Neuronal stem cell (in vitro differentiated cells): Measurements from ENCODE around the gene S100PBP.
A peak's percentile ranks its signal among the peaks of the same experiment; 100 is the strongest.

Experiments used
- DNase-seq: peaks from one replicate; pipeline ENCODE4 v3.0.0-alpha.2; 2013; ENCODE audit warnings: low spot score
- H2AFZ ChIP-seq: one replicate; pipeline ENCODE4 v1.6.1; 2013; ENCODE audit warnings: mild to moderate bottlenecking, low read length, inconsistent platforms
- H2AK5ac ChIP-seq: 2 replicates; pipeline ENCODE4 v1.6.1; 2013; ENCODE audit warnings: low read depth, mild to moderate bottlenecking, inconsistent platforms, low read length, moderate library complexity, mixed read lengths
- H2BK120ac ChIP-seq: 2 replicates; pipeline ENCODE4 v1.6.1; 2013; ENCODE audit warnings: low read depth, mild to moderate bottlenecking, inconsistent platforms, low read length, moderate library complexity, mixed read lengths
- H2BK12ac ChIP-seq: one replicate; pipeline ENCODE4 v1.6.1; 2013; ENCODE audit warnings: low read length, inconsistent platforms
- H2BK15ac ChIP-seq: 2 replicates; pipeline ENCODE4 v1.6.1; 2013; ENCODE audit warnings: mild to moderate bottlenecking, low read length, inconsistent platforms, mixed read lengths
- H2BK5ac ChIP-seq: one replicate; pipeline ENCODE4 v1.6.1; 2013; ENCODE audit warnings: inconsistent platforms, mild to moderate bottlenecking, low read length, moderate library complexity
- H3K14ac ChIP-seq: one replicate; pipeline ENCODE4 v1.6.1; 2013; ENCODE audit warnings: low read length, inconsistent platforms
- H3K18ac ChIP-seq: 2 replicates; pipeline ENCODE4 v1.6.1; 2013; ENCODE audit warnings: low read length, inconsistent platforms
- H3K23ac ChIP-seq: 2 replicates; pipeline ENCODE4 v1.6.1; 2013; ENCODE audit warnings: low read depth, mild to moderate bottlenecking, mixed read lengths, low read length, inconsistent platforms; ENCODE audit not compliant: poor library complexity
- H3K27ac ChIP-seq: replicated peaks from 3 replicates; pipeline ENCODE4 v1.5.1; 2013; ENCODE audit warnings: low read length, inconsistent platforms
- H3K27me3 ChIP-seq, 3 experiments: 2 replicates each; pipeline ENCODE4 v1.6.1; 2013; ENCODE audit warnings: low read length in 3 of 3, mild to moderate bottlenecking in 2 of 3, inconsistent platforms in 1 of 3, low read depth in 1 of 3, mixed read lengths in 1 of 3, moderate library complexity in 1 of 3; ENCODE audit not compliant: control insufficient read depth in 3 of 3, insufficient read depth in 3 of 3
- H3K36me3 ChIP-seq, 2 donors: replicated peaks in 1 of 2; 2 replicates each; pipeline ENCODE4 v1.6.1; 2013; ENCODE audit warnings: low read length in 2 of 2; ENCODE audit not compliant: control insufficient read depth in 2 of 2, insufficient read depth in 2 of 2
- H3K4ac ChIP-seq: 2 replicates; pipeline ENCODE4 v1.6.1; 2013; ENCODE audit warnings: inconsistent platforms, mild to moderate bottlenecking, low read length, moderate library complexity
- H3K4me1 ChIP-seq, 2 donors: 1 replicate in 1 of 2; 2 replicates in 1 of 2; pipeline ENCODE4 v1.6.1; 2013; ENCODE audit warnings: low read length in 2 of 2, low read depth in 1 of 2; ENCODE audit not compliant: control insufficient read depth in 2 of 2, insufficient read depth in 1 of 2
- H3K4me2 ChIP-seq: one replicate; pipeline ENCODE4 v1.6.1; 2013; ENCODE audit warnings: mild to moderate bottlenecking, low read length, inconsistent platforms; ENCODE audit not compliant: insufficient read depth, poor library complexity, severe bottlenecking
- H3K4me3 ChIP-seq, 2 donors: 2 replicates each; pipeline ENCODE4 v1.5.1; 2013; ENCODE audit warnings: low read length in 2 of 2, mild to moderate bottlenecking in 2 of 2, inconsistent platforms in 1 of 2, moderate library complexity in 1 of 2
- H3K79me1 ChIP-seq: one replicate; pipeline ENCODE4 v1.6.1; 2013; ENCODE audit warnings: low read depth, mild to moderate bottlenecking, inconsistent platforms, low read length, moderate library complexity
- H3K9ac ChIP-seq: one replicate; pipeline ENCODE4 v1.6.1; 2013; ENCODE audit warnings: mild to moderate bottlenecking, low read depth, low read length, inconsistent platforms; ENCODE audit not compliant: poor library complexity
- H3K9me3 ChIP-seq, 2 donors: replicated peaks in 1 of 2; 2 replicates each; pipeline versions ENCODE3 to v1.6.1; 2013; ENCODE audit warnings: low read length in 2 of 2, mild to moderate bottlenecking in 2 of 2, inconsistent platforms in 1 of 2, low read depth in 1 of 2, mixed read lengths in 1 of 2, moderate library complexity in 1 of 2; ENCODE audit not compliant: control insufficient read depth in 2 of 2, insufficient read depth in 1 of 2
- H4K8ac ChIP-seq: one replicate; pipeline ENCODE4 v1.6.1; 2013; ENCODE audit warnings: low read depth, mild to moderate bottlenecking, inconsistent platforms, low read length, moderate library complexity
- H4K91ac ChIP-seq: one replicate; pipeline ENCODE4 v1.6.1; 2013; ENCODE audit warnings: low read length, low read depth, mild to moderate bottlenecking, inconsistent platforms; ENCODE audit not compliant: poor library complexity
- WGBS, 2 donors: extraction: QIAGEN DNeasy Blood & Tissue Kit; methylation state at CpG; one replicate each; pipeline ENCODE4 v1.1.7; 2013; ENCODE audit warnings: missing lambda C conversion rate in 2 of 2, mixed read lengths in 1 of 2; ENCODE audit not compliant: insufficient read length in 2 of 2, insufficient replicate concordance in 1 of 2; ENCODE audit errors: extremely low coverage in 2 of 2; 5-methylcytosine and 5-hydroxymethylcytosine counted together

Gene S100PBP

GRCh38 chr1:32886004-32886827 lies 68.8 kb downstream of the S100PBP start, which contains the start of gene HPCA:
Gene HPCA, plus strand, starts transcription at chr1:32886491. Its CDS starts 2,408 bp downstream, at chr1:32888899.
- peaks cover 0 to 62% (median 26%) of the 10 kb centered on the region in 3 experiments for H3K27me3 ChIP-seq
- no peak within 1 kb of the TSS for H2BK15ac ChIP-seq
- peak within 1 kb of the TSS; percentile 45 for H3K4me2 ChIP-seq
- no peak within 1 kb of the TSS for H4K8ac ChIP-seq
- DNase-seq = peak; percentile 88
- H3K18ac ChIP-seq = peak within 1 kb of the TSS; percentile 48
- no peak within 1 kb of the TSS for H3K27ac ChIP-seq
- H3K4ac ChIP-seq = no peak within 1 kb of the TSS
- peaks cover 0 to 6% of the 10 kb centered on the region in 2 donors for H3K4me1 ChIP-seq
- H3K9me3 ChIP-seq = peaks cover 0 to 3% of the 10 kb centered on the region in 2 donors
- no peak within 1 kb of the TSS for H3K9ac ChIP-seq
- no peak within 1 kb of the TSS for H2BK12ac ChIP-seq
- no peak within 1 kb of the TSS for H2BK120ac ChIP-seq
- no peaks in the 10 kb centered on the region for H3K36me3 ChIP-seq
- peak within 1 kb of the TSS in 1 of 2 donors; percentile 37 for H3K4me3 ChIP-seq
- no peak within 1 kb of the TSS for H2BK5ac ChIP-seq
- no peak within 1 kb of the TSS for H2AK5ac ChIP-seq
- peak within 1 kb of the TSS; percentile 21 for H3K14ac ChIP-seq
- no peak within 1 kb of the TSS for H2AFZ ChIP-seq
- no CpG with 5 or more reads among the region's 79 CpGs for WGBS, 2 donors
- no peak within 1 kb of the TSS for H4K91ac ChIP-seq
- H3K23ac ChIP-seq = peak within 1 kb of the TSS; percentile 40
- H3K79me1 ChIP-seq = peaks cover 7% of the 10 kb centered on the region

- no CpG with 5 or more reads among the region's 19 CpGs for WGBS, 2 donors
- Histone ChIP-seq H3K14ac (no peak overlapping the region), H3K4me3 (peak overlapping the region in 1 of 2 donors; percentile 37)
Observed at GRCh38 chr1:32886828-32887414, 69.5 kb downstream of the S100PBP start.

GRCh38 chr1:32887623-32888022 lies 70.2 kb downstream of the S100PBP start:
- H2BK120ac ChIP-seq = no peak overlapping the region
- H3K23ac ChIP-seq = peak overlapping the region; percentile 5
- H3K4me3 ChIP-seq = peak overlapping the region in 1 of 2 donors; percentile 52
- peaks cover 0 to 66% (median 30%) of the 10 kb centered on the region in 3 experiments for H3K27me3 ChIP-seq
- H2AK5ac ChIP-seq = no peak overlapping the region
- no peak overlapping the region for H3K27ac ChIP-seq
- H4K8ac ChIP-seq = no peak overlapping the region
- peaks cover 0 to 5% of the 10 kb centered on the region in 2 donors for H3K9me3 ChIP-seq
- no peak overlapping the region for H2BK15ac ChIP-seq
- no CpG with 5 or more reads among the region's 12 CpGs for WGBS, 2 donors
- H2BK5ac ChIP-seq = no peak overlapping the region
- peaks cover 7% of the 10 kb centered on the region for H3K79me1 ChIP-seq
- H2AFZ ChIP-seq = no peak overlapping the region
- H3K14ac ChIP-seq = no peak overlapping the region
- no peak overlapping the region for H4K91ac ChIP-seq
- DNase-seq = no peak
- H3K36me3 ChIP-seq = no peaks in the 10 kb centered on the region
- H3K4me2 ChIP-seq = no peak overlapping the region
- H3K4me1 ChIP-seq = peaks cover 0 to 5% of the 10 kb centered on the region in 2 donors
- peak overlapping the region; percentile 32 for H3K9ac ChIP-seq
- no peak overlapping the region for H3K4ac ChIP-seq
- no peak overlapping the region for H3K18ac ChIP-seq
- H2BK12ac ChIP-seq = no peak overlapping the region

More at GRCh38 chr1:32886828-32887414, 69.5 kb downstream of the S100PBP start:
- peaks cover 0 to 3% of the 10 kb centered on the region in 2 donors for H3K9me3 ChIP-seq
- peak overlapping the region; percentile 11 for H3K23ac ChIP-seq
- DNase-seq = no peak
- no peak overlapping the region for H3K27ac ChIP-seq
- no peak overlapping the region for H3K4ac ChIP-seq
- peaks cover 7% of the 10 kb centered on the region for H3K79me1 ChIP-seq
- H2BK12ac ChIP-seq = no peak overlapping the region
- no peak overlapping the region for H2BK5ac ChIP-seq
- H2AK5ac ChIP-seq = no peak overlapping the region
- peaks cover 0 to 5% of the 10 kb centered on the region in 2 donors for H3K4me1 ChIP-seq
- H3K18ac ChIP-seq = peak overlapping the region; percentile 32
- no peaks in the 10 kb centered on the region for H3K36me3 ChIP-seq
- H4K91ac ChIP-seq = no peak overlapping the region
- no peak overlapping the region for H2AFZ ChIP-seq
- H3K9ac ChIP-seq = no peak overlapping the region
- no peak overlapping the region for H4K8ac ChIP-seq
- peaks cover 0 to 62% (median 26%) of the 10 kb centered on the region in 3 experiments for H3K27me3 ChIP-seq
- no peak overlapping the region for H2BK120ac ChIP-seq
- H2BK15ac ChIP-seq = no peak overlapping the region
- H3K4me2 ChIP-seq = no peak overlapping the region

- DNase-seq = no peak
Observed at GRCh38 chr1:32888134-32888533, 70.7 kb downstream of the S100PBP start.

More at GRCh38 chr1:32888134-32888533, 70.7 kb downstream of the S100PBP start:
- H2BK5ac ChIP-seq = no peak overlapping the region
- H2BK12ac ChIP-seq = no peak overlapping the region
- H3K9me3 ChIP-seq = peaks cover 0 to 6% of the 10 kb centered on the region in 2 donors
- H2AK5ac ChIP-seq = no peak overlapping the region
- no peak overlapping the region for H3K4me3 ChIP-seq
- peaks cover 7% of the 10 kb centered on the region for H3K79me1 ChIP-seq
- no peak overlapping the region for H3K9ac ChIP-seq
- no peak overlapping the region for H3K14ac ChIP-seq
- no peak overlapping the region for H2AFZ ChIP-seq
- H3K36me3 ChIP-seq = no peaks in the 10 kb centered on the region
- H3K4me2 ChIP-seq = no peak overlapping the region
- no peak overlapping the region for H4K8ac ChIP-seq
- H2BK120ac ChIP-seq = no peak overlapping the region
- H3K4ac ChIP-seq = no peak overlapping the region
- H3K27ac ChIP-seq = no peak overlapping the region
- H2BK15ac ChIP-seq = no peak overlapping the region
- WGBS, 2 donors = no CpG with 5 or more reads among the region's 3 CpGs
- H3K18ac ChIP-seq = no peak overlapping the region
- no peak overlapping the region for H3K23ac ChIP-seq
- peaks cover 0 to 68% (median 30%) of the 10 kb centered on the region in 3 experiments for H3K27me3 ChIP-seq
- H3K4me1 ChIP-seq = peaks cover under 1 to 7% of the 10 kb centered on the region in 2 donors
- H4K91ac ChIP-seq = no peak overlapping the region
